ENCODE results near the gene GFY.

- TF ChIP-seq POLR2A (IDR thresholded peaks at IDR 0.05) = no peak
- no peak for TF ChIP-seq CTCF (IDR thresholded peaks at IDR 0.05)
Measured at GRCh38 chr19:49474542-49474924, 49.3 kb downstream of the GFY start.
